Neural progenitor cell (in vitro differentiated cells): ENCODE results near the gene RSPH3.

ENCODE experiments used
- EZH2 ChIP-seq: fragments of 200-600 bp; sonication (generic); IDR thresholded peaks from 2 replicates; pipeline ENCODE4 v1.6.1; 2017; ENCODE audit warnings: antibody characterized with exemption, mild to moderate bottlenecking, moderate library complexity
- EZH2phosphoT487 ChIP-seq: fragments of 200-600 bp; sonication (generic); IDR thresholded peaks from 2 replicates; pipeline ENCODE4 v1.6.1; 2017; ENCODE audit warnings: antibody characterized with exemption

DNA sequence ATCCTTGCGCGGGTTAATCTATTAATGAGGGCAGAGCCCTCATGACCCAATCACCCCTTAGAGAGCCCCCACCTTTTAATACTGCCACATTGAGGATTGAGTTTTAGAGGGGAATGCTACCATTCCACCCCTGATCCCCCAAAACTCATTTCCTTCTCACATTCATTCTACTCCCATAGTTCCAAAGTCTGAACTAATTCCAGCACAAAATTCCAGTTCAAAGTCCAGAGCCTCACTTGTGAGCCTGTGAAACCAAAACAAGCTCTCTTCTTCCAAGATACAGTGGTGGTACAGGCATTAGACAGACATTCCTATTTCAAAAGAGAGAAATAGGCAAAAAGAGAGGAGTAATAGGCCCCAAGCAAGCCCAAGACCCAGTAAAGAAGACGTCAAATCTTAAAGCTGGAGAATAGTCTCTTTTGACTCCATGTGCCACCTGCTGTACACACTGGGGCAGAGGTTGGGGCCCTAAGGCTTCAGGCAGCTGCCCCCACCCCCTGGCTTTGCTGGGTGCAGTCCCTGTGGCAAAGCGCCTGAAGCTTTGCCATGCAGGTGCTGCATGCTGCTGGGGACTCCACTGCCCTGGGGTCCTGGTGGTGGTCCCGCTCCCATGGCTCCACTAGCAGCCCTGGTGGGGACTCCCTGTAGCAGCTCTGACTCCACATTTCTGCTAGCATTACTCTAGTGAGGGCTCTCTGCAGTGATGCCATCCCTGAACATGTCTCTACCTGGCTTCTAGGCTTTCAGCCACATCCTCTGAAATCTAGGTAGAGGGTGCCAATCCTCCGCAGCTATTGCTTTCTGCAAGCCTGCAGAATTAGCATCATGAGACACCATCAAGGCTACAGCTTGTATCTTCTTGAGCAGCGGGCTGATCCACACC lies 41.3 kb downstream of the RSPH3 start:
- TF ChIP-seq EZH2phosphoT487 (no peak), EZH2 (no peak)
